GM19395 (cell line): ENCODE data around the gene NCKAP5.

Source experiments
- ATAC-seq: cut with Tn5 transposase; IDR thresholded peaks from one replicate; pipeline ENCODE4 v1.9.1; 2021; ENCODE audit warnings: mild to moderate bottlenecking, moderate library complexity; ENCODE audit not compliant: unreplicated experiment

NCKAP5 gene

GRCh38 chr2:132668189-132668823, 900.0 kb downstream of the NCKAP5 start:
- ATAC-seq = no peak

GRCh38 chr2:132667706-132668105, 900.6 kb downstream of the NCKAP5 start:
- ATAC-seq = no peak

- ATAC-seq = no peak
Measured at GRCh38 chr2:132665401-132666140, 902.7 kb downstream of the NCKAP5 start.

GRCh38 chr2:132664096-132664495, 904.2 kb downstream of the NCKAP5 start:
- no peak for ATAC-seq

- ATAC-seq = no peak
Measured at GRCh38 chr2:132662732-132663131, 905.5 kb downstream of the NCKAP5 start.

- ATAC-seq = no peak
Measured at GRCh38 chr2:132659331-132659730, 908.9 kb downstream of the NCKAP5 start.

GRCh38 chr2:132656266-132656975, 911.8 kb downstream of the NCKAP5 start:
- no peak for ATAC-seq

GRCh38 chr2:132654968-132655367, 913.3 kb downstream of the NCKAP5 start:
- ATAC-seq = no peak

GRCh38 chr2:132654335-132654734, 913.9 kb downstream of the NCKAP5 start:
- no peak for ATAC-seq

- no peak for ATAC-seq
Measured at GRCh38 chr2:132652474-132652873, 915.8 kb downstream of the NCKAP5 start.

- no peak for ATAC-seq
Measured at GRCh38 chr2:132651115-132652045, 916.9 kb downstream of the NCKAP5 start.

GRCh38 chr2:132646540-132647108, 921.6 kb downstream of the NCKAP5 start:
- ATAC-seq = no peak

GRCh38 chr2:132645722-132646539, 922.3 kb downstream of the NCKAP5 start:
- no peak for ATAC-seq

- ATAC-seq = no peak
Measured at GRCh38 chr2:132645176-132645575, 923.1 kb downstream of the NCKAP5 start.

- no peak for ATAC-seq
Measured at GRCh38 chr2:132642415-132642814, 925.8 kb downstream of the NCKAP5 start.

GRCh38 chr2:132641819-132642218, 926.4 kb downstream of the NCKAP5 start:
- no peak for ATAC-seq

- ATAC-seq = no peak
Measured at GRCh38 chr2:132640116-132640515, 928.1 kb downstream of the NCKAP5 start.

- ATAC-seq = no peak
Measured at GRCh38 chr2:132638313-132639040, 929.8 kb downstream of the NCKAP5 start.

GRCh38 chr2:132636346-132636745, 931.9 kb downstream of the NCKAP5 start:
- ATAC-seq = no peak
